IMR-90 (cell line): Measurements from ENCODE around the gene RAB5B.

Experiments
- CEBPB ChIP-seq: IDR thresholded peaks from 2 replicates; pipeline ENCODE4 v1.6.1; 2012; ENCODE audit warnings: low read depth, low read length, improper control_type of control experiment
- MAFK ChIP-seq: IDR thresholded peaks from 2 replicates; pipeline ENCODE4 v1.6.1; 2012; ENCODE audit warnings: low read depth, low read length, improper control_type of control experiment
- MAZ ChIP-seq: IDR thresholded peaks from 2 replicates; pipeline ENCODE4 v1.6.1; 2012; ENCODE audit warnings: low read depth, mild to moderate bottlenecking, low read length, improper control_type of control experiment, moderate library complexity, borderline replicate concordance
- MXI1 ChIP-seq: IDR thresholded peaks from 2 replicates; pipeline ENCODE4 v1.6.1; 2012; ENCODE audit warnings: low read depth, mild to moderate bottlenecking, low read length, moderate library complexity, borderline replicate concordance
- POLR2A ChIP-seq: IDR thresholded peaks from 2 replicates; pipeline ENCODE4 v1.6.1; 2012; ENCODE audit warnings: mild to moderate bottlenecking, low read depth, low read length
- RAD21 ChIP-seq: IDR thresholded peaks from 2 replicates; pipeline ENCODE4 v1.6.1; 2012; ENCODE audit warnings: low read length, improper control_type of control experiment
- RCOR1 ChIP-seq: IDR thresholded peaks from 2 replicates; pipeline ENCODE4 v1.6.1; 2012; ENCODE audit warnings: mild to moderate bottlenecking, low read length, improper control_type of control experiment; ENCODE audit not compliant: insufficient replicate concordance
- RFX5 ChIP-seq: IDR thresholded peaks from 2 replicates; pipeline ENCODE4 v1.8.0; 2012; ENCODE audit warnings: low read depth, mild to moderate bottlenecking, low read length, moderate library complexity
- SMC3 ChIP-seq: fragments of 150-350 bp; IDR thresholded peaks from 2 replicates; pipeline ENCODE4 v1.6.1; 2016; ENCODE audit warnings: low read depth, mild to moderate bottlenecking, antibody characterized with exemption, low read length, moderate library complexity
- TF ChIP-seq, protein P1 (sequence below): conservative IDR thresholded peaks from 2 replicates; pipeline ENCODE4 v1.5.1; 2012; ENCODE audit warnings: mild to moderate bottlenecking, low read depth, low read length, improper control_type of control experiment
- TF ChIP-seq, protein P2 (sequence below): fragments of 150-350 bp; IDR thresholded peaks from 2 replicates; pipeline ENCODE4 v1.6.1; 2017; ENCODE audit warnings: mild to moderate bottlenecking, antibody characterized with exemption, low read length, low read depth
- TF ChIP-seq, protein P3 (sequence below): fragments of 150-350 bp; IDR thresholded peaks from 2 replicates; pipeline ENCODE4 v1.6.1; 2016; ENCODE audit warnings: low read depth, mild to moderate bottlenecking, low read length, moderate library complexity, borderline replicate concordance

GRCh38 chr12:56029166-56029519 is 55.3 kb downstream of the RAB5B start:
- TF ChIP-seq, protein P1, sequence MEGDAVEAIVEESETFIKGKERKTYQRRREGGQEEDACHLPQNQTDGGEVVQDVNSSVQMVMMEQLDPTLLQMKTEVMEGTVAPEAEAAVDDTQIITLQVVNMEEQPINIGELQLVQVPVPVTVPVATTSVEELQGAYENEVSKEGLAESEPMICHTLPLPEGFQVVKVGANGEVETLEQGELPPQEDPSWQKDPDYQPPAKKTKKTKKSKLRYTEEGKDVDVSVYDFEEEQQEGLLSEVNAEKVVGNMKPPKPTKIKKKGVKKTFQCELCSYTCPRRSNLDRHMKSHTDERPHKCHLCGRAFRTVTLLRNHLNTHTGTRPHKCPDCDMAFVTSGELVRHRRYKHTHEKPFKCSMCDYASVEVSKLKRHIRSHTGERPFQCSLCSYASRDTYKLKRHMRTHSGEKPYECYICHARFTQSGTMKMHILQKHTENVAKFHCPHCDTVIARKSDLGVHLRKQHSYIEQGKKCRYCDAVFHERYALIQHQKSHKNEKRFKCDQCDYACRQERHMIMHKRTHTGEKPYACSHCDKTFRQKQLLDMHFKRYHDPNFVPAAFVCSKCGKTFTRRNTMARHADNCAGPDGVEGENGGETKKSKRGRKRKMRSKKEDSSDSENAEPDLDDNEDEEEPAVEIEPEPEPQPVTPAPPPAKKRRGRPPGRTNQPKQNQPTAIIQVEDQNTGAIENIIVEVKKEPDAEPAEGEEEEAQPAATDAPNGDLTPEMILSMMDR = no peak
- no peak for TF ChIP-seq POLR2A
- TF ChIP-seq RFX5 = no peak
- TF ChIP-seq, protein P2, sequence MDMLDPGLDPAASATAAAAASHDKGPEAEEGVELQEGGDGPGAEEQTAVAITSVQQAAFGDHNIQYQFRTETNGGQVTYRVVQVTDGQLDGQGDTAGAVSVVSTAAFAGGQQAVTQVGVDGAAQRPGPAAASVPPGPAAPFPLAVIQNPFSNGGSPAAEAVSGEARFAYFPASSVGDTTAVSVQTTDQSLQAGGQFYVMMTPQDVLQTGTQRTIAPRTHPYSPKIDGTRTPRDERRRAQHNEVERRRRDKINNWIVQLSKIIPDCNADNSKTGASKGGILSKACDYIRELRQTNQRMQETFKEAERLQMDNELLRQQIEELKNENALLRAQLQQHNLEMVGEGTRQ = no peak
- no peak for TF ChIP-seq RAD21
- no peak for TF ChIP-seq MXI1
- TF ChIP-seq MAZ = no peak
- TF ChIP-seq, protein P3, sequence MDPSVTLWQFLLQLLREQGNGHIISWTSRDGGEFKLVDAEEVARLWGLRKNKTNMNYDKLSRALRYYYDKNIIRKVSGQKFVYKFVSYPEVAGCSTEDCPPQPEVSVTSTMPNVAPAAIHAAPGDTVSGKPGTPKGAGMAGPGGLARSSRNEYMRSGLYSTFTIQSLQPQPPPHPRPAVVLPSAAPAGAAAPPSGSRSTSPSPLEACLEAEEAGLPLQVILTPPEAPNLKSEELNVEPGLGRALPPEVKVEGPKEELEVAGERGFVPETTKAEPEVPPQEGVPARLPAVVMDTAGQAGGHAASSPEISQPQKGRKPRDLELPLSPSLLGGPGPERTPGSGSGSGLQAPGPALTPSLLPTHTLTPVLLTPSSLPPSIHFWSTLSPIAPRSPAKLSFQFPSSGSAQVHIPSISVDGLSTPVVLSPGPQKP = no peak
- TF ChIP-seq MAFK = no peak
- TF ChIP-seq SMC3 = no peak
- no peak for TF ChIP-seq CEBPB
- no peak for TF ChIP-seq RCOR1
